GM12878 (cell line): ENCODE measurements around the gene TMEM40. TPM values are rescaled to one million over a fixed set of nuclear protein-coding genes. Genes with fewer than 3 reads are reported as not detected.

Source experiments
- ATAC-seq: fragments of 200-7000 bp; cut with Tn5 transposase; 3 replicates; pipeline ENCODE4 v1.9.1; 2020; ENCODE audit warnings: mild to moderate bottlenecking, moderate library complexity
- BruUV-seq: library from RNA; stranded (reverse); fragments of 400-500 nt; replicated peaks from 2 replicates; lab custom pipeline; 2021; lab: Mats Ljungman, UMichigan
- CTCF ChIA-PET: fragments of 300-600 bp; sonication (Branson Sonifier 250); formaldehyde crosslinking; extraction: SDS; loops from one replicate; lab custom pipeline; 2021; ENCODE audit warnings: inconsistent platforms; lab: Yijun Ruan, JAX
- POLR2A ChIA-PET: fragments of 350-600 bp; formaldehyde crosslinking; extraction: SDS; loops from one replicate; lab custom pipeline; 2021; ENCODE audit warnings: inconsistent platforms; lab: Charles Lee
- RAD21 ChIA-PET: fragments of 300-600 bp; sonication (Branson Sonifier 250); formaldehyde crosslinking; loops from one replicate; lab custom pipeline; 2023; ENCODE audit warnings: antibody characterized with exemption; ENCODE audit not compliant: unreplicated experiment; lab: Charles Lee
- SMC1A ChIA-PET: fragments of 300-600 bp; sonication (Branson Sonifier 250); formaldehyde crosslinking; loops from one replicate; lab custom pipeline; 2023; ENCODE audit not compliant: unreplicated experiment, uncharacterized antibody; lab: Charles Lee
- DNase-seq: peaks from one replicate; pipeline ENCODE4 v3.0.0-alpha.2; 2011; ENCODE audit warnings: low read depth, low spot score
- FAIRE-seq: peaks from 3 replicates; lab custom pipeline; 2011; peaks lifted over from hg19 to GRCh38; lab: Jason Lieb, UNC
- H2AFZ ChIP-seq: 2 replicates; pipeline ENCODE4 v1.6.0; 2011; ENCODE audit warnings: low read depth, low read length, control low read depth; ENCODE audit not compliant: control insufficient read depth
- H3K27ac ChIP-seq: 2 replicates; pipeline ENCODE4 v1.5.1; 2011; ENCODE audit warnings: control low read depth; ENCODE audit not compliant: control insufficient read depth, insufficient read depth
- H3K27me3 ChIP-seq, 2 experiments: replicated peaks in 1 of 2; 2 replicates each; pipeline versions ENCODE4 v1.6.0 to v1.6.1; 2011; ENCODE audit warnings: low read length in 1 of 2; ENCODE audit not compliant: control insufficient read depth in 2 of 2, insufficient read depth in 2 of 2
- H3K36me3 ChIP-seq, 2 experiments: 2 replicates each; pipeline ENCODE4 v1.5.1; 2011; ENCODE audit warnings: low read length in 1 of 2; ENCODE audit not compliant: control insufficient read depth in 2 of 2, insufficient read depth in 2 of 2
- H3K4me1 ChIP-seq: 2 replicates; pipeline ENCODE4 v1.6.1; 2011; ENCODE audit warnings: mild to moderate bottlenecking, low read length, moderate library complexity, mixed read lengths; ENCODE audit not compliant: control insufficient read depth, insufficient read depth
- H3K4me2 ChIP-seq: 2 replicates; pipeline ENCODE4 v1.6.0; 2011; ENCODE audit warnings: control low read depth; ENCODE audit not compliant: control insufficient read depth, insufficient read depth
- H3K4me3 ChIP-seq: fragments of 200-600 bp; sonication (generic); 2 replicates; pipeline ENCODE4 v1.5.1; 2016
- H3K79me2 ChIP-seq: 2 replicates; pipeline ENCODE4 v1.6.0; 2011; ENCODE audit warnings: low read length; ENCODE audit not compliant: control insufficient read depth, insufficient read depth
- H3K9ac ChIP-seq: 2 replicates; pipeline ENCODE4 v1.8.0; 2011; ENCODE audit warnings: low read length, control low read depth, mixed read lengths; ENCODE audit not compliant: control insufficient read depth, insufficient read depth
- H3K9me3 ChIP-seq: replicated peaks from 3 replicates; pipeline ENCODE4 v1.5.1; 2011; ENCODE audit warnings: mild to moderate bottlenecking, low read length; ENCODE audit not compliant: control insufficient read depth, insufficient read depth
- H4K20me1 ChIP-seq: 2 replicates; pipeline ENCODE4 v1.6.0; 2011; ENCODE audit not compliant: control insufficient read depth, insufficient read depth
- CBX5 ChIP-seq: sonication (generic); IDR thresholded peaks from 2 replicates; pipeline ENCODE4 v1.6.1; 2016; ENCODE audit warnings: low read depth, moderate library complexity, mild to moderate bottlenecking, inconsistent platforms
- CHD2 ChIP-seq: IDR thresholded peaks from 2 replicates; pipeline ENCODE4 v1.6.1; 2011; ENCODE audit warnings: low read depth, low read length, improper control_type of control experiment, borderline replicate concordance
- CREB1 ChIP-seq: IDR thresholded peaks from 2 replicates; pipeline ENCODE4 v1.6.1; 2012; ENCODE audit warnings: low read depth, mild to moderate bottlenecking, inconsistent platforms
- E2F4 ChIP-seq: IDR thresholded peaks from 2 replicates; pipeline ENCODE4 v1.6.1; 2012; ENCODE audit warnings: low read depth, low read length, improper control_type of control experiment
- HDAC6 ChIP-seq: fragments of 200-600 bp; sonication (generic); IDR thresholded peaks from one replicate; pipeline ENCODE4 v1.8.0; 2017; ENCODE audit warnings: antibody characterized with exemption; ENCODE audit not compliant: unreplicated experiment
- MYB ChIP-seq: fragments of 150-350 bp; IDR thresholded peaks from 2 replicates; pipeline ENCODE4 v1.6.1; 2014; ENCODE audit warnings: mild to moderate bottlenecking, low read depth, low read length, borderline replicate concordance
- NFIC ChIP-seq: IDR thresholded peaks from 2 replicates; pipeline ENCODE4 v1.6.1; 2012; ENCODE audit warnings: low read depth, mild to moderate bottlenecking, inconsistent platforms, low read length, moderate library complexity
- NR2C1 ChIP-seq: fragments of 450-650 bp; IDR thresholded peaks from 2 replicates; pipeline ENCODE4 v1.6.1; 2017; ENCODE audit warnings: antibody characterized with exemption, mild to moderate bottlenecking, moderate library complexity
- NR2C2 ChIP-seq: IDR thresholded peaks from 2 replicates; pipeline ENCODE4 v1.6.1; 2011; ENCODE audit warnings: borderline replicate concordance, low read depth; ENCODE audit not compliant: control insufficient read depth, insufficient read length
- NRF1 ChIP-seq: conservative IDR thresholded peaks from 2 replicates; pipeline ENCODE4 v1.6.1; 2011; ENCODE audit warnings: mild to moderate bottlenecking, low read depth, low read length, improper control_type of control experiment
- PAX8 ChIP-seq: fragments of 450-650 bp; IDR thresholded peaks from 2 replicates; pipeline ENCODE4 v1.6.1; 2017; ENCODE audit warnings: mild to moderate bottlenecking, moderate library complexity
- RCOR1 ChIP-seq: conservative IDR thresholded peaks from 2 replicates; pipeline ENCODE4 v1.6.1; 2012; ENCODE audit warnings: low read depth, low read length, improper control_type of control experiment
- TCF7 ChIP-seq: IDR thresholded peaks from 2 replicates; pipeline ENCODE4 v1.6.1; 2014; ENCODE audit warnings: antibody characterized with exemption, borderline replicate concordance
- YBX1 ChIP-seq: fragments of 450-650 bp; IDR thresholded peaks from 2 replicates; pipeline ENCODE4 v1.6.1; 2016; ENCODE audit warnings: antibody characterized with exemption
- ZBTB33 ChIP-seq: fragments of 450-650 bp; IDR thresholded peaks from 2 replicates; pipeline ENCODE4 v1.6.1; 2017; ENCODE audit warnings: mild to moderate bottlenecking
- ZNF207 ChIP-seq: fragments of 450-650 bp; IDR thresholded peaks from 2 replicates; pipeline ENCODE4 v1.6.1; 2014; ENCODE audit warnings: antibody characterized with exemption, mild to moderate bottlenecking, borderline replicate concordance
- ZNF384 ChIP-seq: IDR thresholded peaks from 2 replicates; pipeline ENCODE4 v1.6.1; 2012; ENCODE audit warnings: low read depth, mild to moderate bottlenecking, low read length, improper control_type of control experiment, borderline replicate concordance
- WGBS: methylation state at CpG from one replicate; pipeline ENCODE4 v1.1.6; 2016; ENCODE audit warnings: low lambda C conversion rate; ENCODE audit not compliant: insufficient replicate concordance, insufficient coverage; ENCODE audit errors: missing lambda C conversion rate; 5-methylcytosine and 5-hydroxymethylcytosine counted together
- in situ Hi-C: fragments of 300-500 bp; cut with MboI; formaldehyde crosslinking; loops from 9 replicates; pipeline ENCODE4 v1.14.3; 2018; ENCODE audit warnings: mixed read lengths
- intact Hi-C: fragments of 100-400 bp; cut with micrococcal nuclease; formaldehyde crosslinking; loops from one replicate; pipeline ENCODE4 v1.14.2; 2022; ENCODE audit not compliant: unreplicated experiment
- polyA plus RNA-seq, 11 experiments: library from polyadenylated mRNA; depleted of rRNA in 4 of 11; unstranded in 6 of 11; stranded (reverse) in 5 of 11; fragments of >200 nt; fragmentation: Nextera tagmentation in 4 of 11; fragmentation: Illumina TruSeq in 1 of 11; extraction: Ambion mirVana in 4 of 11; extraction: Trizol in 1 of 11; gene quantifications; 1 replicate in 1 of 11; 2 replicates in 10 of 11; pipeline versions ENCODE4 v1.2.1 to v1.2.3, GENCODE V29; 2011 to 2016; ENCODE audit warnings: inconsistent platforms in 2 of 11, missing spikeins in 2 of 11, low read depth in 1 of 11
- total RNA-seq, 4 experiments: library from RNA; depleted of rRNA in 3 of 4; stranded (reverse); fragments of >200 nt in 3 of 4; fragmentation: Illumina TruSeq in 1 of 4; extraction: Trizol in 1 of 4; gene quantifications; 2 replicates each; pipeline versions ENCODE4 v1.2.1 to v1.2.3, GENCODE V29; 2013 to 2021

The TMEM40 gene
- total and polyA plus RNA-seq, 10 of the 15 experiments (the other 5 are each of a cell fraction or from before 2014, with no cell fraction given), result 0.10 to 0.46 (median 0.27) TPM; not detected in 3

GRCh38 chr3:12773710-12774086 lies 14.6 kb upstream of the TMEM40 start:
- BruUV-seq, result no TSS peak
- Histone ChIP-seq H3K36me3 (no peaks in the 10 kb centered on the region), H3K4me2 (no peak overlapping the region), H3K4me1 (no peaks in the 10 kb centered on the region), H2AFZ (no peak overlapping the region), H3K27ac (no peak overlapping the region), H3K9ac (no peak overlapping the region), H3K27me3 (no peaks in the 10 kb centered on the region), H4K20me1 (no peaks in the 10 kb centered on the region), H3K79me2 (no peaks in the 10 kb centered on the region), H3K9me3 (peaks cover 7% of the 10 kb centered on the region; the same call in 2 of the 3 replicates), H3K4me3 (no peak overlapping the region)
- no peak for FAIRE-seq
- no peak for ATAC-seq
- intact Hi-C loops, result no loop called here
- in situ Hi-C loops, result no loop called here
- ChIA-PET RAD21 (no interaction called here), CTCF (interaction anchor here (0.8 to 1.4 kb wide), 2 partner anchors 9 to 116 kb away, joined by 3 to 4 read pairs; no protein-coding TSS in a partner anchor), POLR2A (no interaction called here), SMC1A (no interaction called here)
- WGBS, result 40% methylated on average over 1 of the region's 1 CpG
- no peak for TF ChIP-seq E2F4
- no peak for TF ChIP-seq CREB1
- no peak for TF ChIP-seq HDAC6
- no peak for TF ChIP-seq CHD2
- no peak for TF ChIP-seq NR2C2
- no peak for TF ChIP-seq NFIC
- no peak for TF ChIP-seq ZNF207
- TF ChIP-seq YBX1, result no peak
- TF ChIP-seq ZBTB33, result no peak
- TF ChIP-seq TCF7, result no peak
- TF ChIP-seq ZNF384, result no peak
- TF ChIP-seq CBX5, result no peak
- no peak for TF ChIP-seq MYB
- TF ChIP-seq NRF1, result no peak
- TF ChIP-seq PAX8, result no peak
- TF ChIP-seq NR2C1, result no peak
- no peak for TF ChIP-seq RCOR1
- DNase-seq, result no peak
